Measurements from ENCODE around the gene PCDHA9.
"Not testable (repeated sequence)": the region's sequence is repeated elsewhere in the genome, so short reads cannot be mapped to it uniquely, and the experiment has no call there.

The PCDHA9 gene

DNA sequence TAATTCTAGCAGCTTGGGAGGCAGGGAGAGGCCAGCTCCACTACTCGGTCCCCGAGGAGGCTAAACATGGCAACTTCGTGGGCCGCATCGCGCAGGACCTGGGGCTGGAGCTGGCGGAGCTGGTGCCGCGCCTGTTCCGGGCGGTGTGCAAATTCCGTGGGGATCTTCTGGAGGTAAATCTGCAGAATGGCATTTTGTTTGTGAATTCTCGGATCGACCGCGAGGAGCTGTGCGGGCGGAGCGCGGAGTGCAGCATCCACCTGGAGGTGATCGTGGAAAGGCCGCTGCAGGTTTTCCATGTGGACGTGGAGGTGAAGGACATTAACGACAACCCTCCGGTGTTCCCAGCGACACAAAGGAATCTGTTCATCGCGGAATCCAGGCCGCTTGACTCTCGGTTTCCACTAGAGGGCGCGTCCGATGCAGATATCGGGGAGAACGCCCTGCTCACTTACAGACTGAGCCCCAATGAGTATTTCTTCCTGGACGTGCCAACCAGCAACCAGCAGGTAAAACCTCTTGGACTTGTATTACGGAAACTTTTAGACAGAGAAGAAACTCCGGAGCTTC is 13.7 kb upstream of the PCDHA9 start:
- DNase-seq, result not testable (repeated sequence)

DNA sequence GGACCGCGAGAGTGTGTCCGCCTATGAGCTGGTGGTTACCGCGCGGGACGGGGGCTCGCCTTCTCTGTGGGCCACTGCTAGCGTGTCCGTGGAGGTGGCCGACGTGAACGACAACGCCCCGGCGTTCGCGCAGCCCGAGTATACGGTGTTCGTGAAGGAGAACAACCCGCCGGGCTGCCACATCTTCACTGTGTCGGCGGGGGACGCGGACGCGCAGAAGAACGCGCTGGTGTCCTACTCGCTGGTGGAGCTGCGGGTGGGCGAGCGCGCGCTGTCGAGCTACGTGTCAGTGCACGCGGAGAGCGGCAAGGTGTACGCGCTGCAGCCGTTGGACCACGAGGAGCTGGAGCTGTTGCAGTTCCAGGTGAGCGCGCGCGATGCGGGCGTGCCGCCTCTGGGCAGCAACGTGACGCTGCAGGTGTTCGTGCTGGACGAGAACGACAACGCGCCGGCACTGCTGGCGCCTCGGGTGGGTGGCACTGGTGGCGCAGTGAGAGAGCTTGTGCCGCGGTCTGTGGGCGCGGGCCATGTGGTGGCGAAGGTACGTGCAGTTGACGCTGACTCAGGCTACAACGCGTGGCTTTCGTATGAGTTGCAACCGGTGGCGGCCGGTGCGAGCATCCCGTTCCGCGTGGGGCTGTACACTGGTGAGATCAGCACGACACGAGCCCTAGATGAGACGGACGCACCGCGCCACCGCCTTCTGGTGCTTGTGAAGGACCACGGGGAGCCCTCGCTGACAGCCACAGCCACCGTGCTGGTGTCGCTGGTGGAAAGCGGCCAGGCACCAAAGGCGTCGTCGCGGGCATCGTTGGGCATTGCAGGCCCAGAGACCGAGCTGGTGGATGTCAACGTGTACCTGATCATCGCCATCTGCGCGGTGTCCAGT is 12.3 kb upstream of the PCDHA9 start:
- DNase-seq, result no peak

DNA sequence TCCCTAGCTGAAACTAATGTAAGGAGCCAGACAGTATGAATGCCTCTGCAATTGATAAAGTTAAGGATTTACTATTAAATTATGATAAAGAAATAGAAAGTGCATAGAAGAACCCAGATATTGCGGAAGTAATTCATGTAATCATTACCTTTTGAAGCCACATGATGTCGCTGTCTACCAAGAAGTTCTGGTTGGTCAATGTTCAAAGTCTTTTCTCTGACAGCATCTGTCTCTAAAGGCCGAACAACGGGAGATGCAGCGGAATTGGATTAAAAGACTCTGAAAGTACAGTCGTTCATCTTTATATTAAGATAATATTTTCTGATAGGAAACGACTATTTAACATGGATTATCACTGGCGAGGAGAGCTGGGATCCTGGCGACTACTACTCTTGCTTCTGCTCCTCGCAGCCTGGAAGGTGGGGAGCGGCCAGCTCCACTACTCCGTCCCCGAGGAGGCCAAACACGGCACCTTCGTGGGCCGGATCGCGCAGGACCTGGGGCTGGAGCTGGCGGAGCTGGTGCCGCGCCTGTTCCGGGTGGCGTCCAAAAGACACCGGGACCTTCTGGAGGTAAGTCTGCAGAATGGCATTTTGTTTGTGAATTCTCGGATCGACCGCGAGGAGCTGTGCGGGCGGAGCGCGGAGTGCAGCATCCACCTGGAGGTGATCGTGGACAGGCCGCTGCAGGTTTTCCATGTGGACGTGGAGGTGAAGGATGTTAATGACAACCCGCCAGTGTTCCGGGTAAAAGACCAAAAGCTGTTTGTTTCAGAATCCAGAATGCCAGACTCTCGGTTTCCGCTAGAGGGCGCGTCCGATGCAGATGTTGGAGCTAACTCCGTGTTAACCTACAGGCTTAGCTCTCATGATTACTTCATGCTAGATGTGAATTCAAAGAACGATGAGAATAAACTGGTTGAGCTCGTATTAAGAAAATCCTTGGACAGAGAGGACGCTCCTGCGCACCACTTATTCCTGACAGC is 6.9 kb upstream of the PCDHA9 start, which contains the start of gene PCDHA8:
Gene PCDHA8, plus strand, starts transcription at position 210 of the 985 bp plus-strand sequence. Its CDS starts 135 bp downstream, at position 345.
- no peak for DNase-seq

DNA sequence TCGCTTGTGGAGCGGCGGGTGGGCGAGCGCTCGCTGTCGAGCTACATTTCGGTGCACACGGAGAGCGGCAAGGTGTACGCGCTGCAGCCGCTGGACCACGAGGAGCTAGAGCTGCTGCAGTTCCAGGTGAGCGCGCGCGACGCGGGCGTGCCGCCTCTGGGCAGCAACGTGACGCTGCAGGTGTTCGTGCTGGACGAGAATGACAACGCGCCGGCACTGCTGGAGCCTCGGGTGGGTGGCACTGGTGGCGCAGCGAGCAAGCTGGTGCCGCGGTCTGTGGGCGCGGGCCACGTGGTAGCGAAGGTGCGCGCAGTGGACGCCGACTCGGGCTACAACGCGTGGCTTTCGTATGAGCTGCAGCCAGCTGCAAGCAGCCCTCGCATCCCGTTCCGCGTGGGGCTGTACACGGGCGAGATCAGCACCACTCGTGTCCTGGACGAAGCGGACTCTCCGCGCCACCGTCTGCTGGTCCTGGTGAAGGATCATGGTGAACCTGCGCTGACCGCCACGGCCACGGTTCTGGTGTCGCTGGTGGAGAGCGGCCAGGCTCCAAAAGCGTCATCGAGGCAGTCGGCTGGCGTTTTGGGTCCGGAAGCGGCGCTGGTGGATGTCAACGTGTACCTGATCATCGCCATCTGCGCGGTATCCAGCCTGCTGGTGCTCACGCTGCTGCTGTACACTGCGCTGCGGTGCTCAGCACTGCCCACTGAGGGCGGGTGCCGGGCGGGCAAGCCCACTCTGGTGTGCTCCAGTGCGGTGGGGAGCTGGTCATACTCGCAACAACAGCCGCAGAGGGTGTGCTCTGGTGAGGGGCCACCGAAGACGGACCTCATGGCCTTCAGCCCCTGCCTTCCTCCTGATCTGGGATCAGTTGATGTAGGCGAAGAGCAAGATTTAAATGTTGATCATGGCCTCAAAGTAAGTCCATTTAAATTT is 5.1 kb upstream of the PCDHA9 start:
- no peak for DNase-seq

DNA sequence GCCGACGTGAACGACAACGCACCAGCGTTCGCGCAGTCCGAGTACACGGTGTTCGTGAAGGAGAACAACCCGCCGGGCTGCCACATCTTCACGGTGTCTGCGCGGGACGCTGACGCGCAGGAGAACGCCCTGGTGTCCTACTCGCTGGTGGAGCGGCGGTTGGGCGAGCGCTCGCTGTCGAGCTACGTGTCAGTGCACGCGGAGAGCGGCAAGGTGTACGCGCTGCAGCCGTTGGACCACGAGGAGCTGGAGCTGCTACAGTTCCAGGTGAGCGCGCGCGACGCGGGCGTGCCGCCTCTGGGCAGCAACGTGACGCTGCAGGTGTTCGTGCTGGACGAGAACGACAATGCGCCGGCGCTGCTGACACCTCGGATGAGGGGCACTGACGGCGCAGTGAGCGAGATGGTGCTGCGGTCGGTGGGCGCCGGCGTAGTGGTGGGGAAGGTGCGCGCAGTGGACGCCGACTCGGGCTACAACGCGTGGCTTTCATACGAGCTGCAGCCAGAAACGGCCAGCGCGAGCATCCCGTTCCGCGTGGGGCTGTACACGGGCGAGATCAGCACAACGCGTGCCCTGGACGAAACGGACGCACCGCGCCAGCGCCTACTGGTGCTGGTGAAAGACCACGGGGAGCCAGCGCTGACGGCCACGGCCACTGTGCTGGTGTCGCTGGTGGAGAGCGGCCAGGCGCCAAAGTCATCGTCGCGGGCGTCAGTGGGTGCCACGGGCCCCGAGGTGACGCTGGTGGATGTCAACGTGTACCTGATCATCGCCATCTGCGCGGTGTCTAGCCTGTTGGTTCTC is 1.9 kb downstream of the PCDHA9 start:
- not testable (repeated sequence) for DNase-seq

DNA sequence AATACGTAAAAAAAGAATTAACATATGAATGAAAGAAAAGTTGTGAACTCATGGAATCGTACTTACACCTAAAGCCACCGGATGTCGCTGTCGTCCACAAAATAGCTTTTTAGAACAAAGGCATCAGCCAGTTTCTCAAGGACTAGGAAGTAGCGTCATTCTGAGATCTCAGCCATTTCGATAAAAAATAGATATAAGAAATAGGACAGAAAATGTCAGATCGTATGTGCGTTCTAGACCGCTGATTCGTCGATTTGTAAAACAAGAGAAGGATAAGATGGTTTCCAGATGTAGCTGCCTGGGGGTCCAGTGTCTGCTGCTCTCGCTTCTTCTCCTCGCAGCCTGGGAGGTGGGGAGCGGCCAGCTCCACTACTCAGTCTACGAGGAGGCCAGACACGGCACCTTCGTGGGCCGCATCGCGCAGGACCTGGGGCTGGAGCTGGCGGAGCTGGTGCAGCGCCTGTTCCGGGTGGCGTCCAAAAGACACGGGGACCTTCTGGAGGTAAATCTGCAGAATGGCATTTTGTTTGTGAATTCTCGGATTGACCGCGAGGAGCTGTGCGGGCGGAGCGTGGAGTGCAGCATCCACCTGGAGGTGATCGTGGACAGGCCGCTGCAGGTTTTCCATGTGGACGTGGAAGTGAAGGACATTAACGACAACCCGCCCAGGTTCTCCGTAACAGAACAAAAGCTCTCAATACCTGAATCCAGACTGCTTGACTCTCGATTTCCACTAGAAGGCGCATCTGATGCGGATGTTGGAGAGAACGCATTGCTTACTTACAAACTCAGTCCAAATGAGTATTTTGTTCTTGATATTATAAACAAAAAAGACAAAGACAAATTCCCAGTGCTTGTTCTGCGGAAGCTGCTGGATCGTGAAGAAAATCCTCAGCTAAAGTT is 7.8 kb downstream of the PCDHA9 start, which contains the start of gene PCDHA10:
Gene PCDHA10, plus strand, starts transcription at position 126 of the 903 bp plus-strand sequence. Its CDS starts 152 bp downstream, at position 278.
- DNase-seq, result no peak

DNA sequence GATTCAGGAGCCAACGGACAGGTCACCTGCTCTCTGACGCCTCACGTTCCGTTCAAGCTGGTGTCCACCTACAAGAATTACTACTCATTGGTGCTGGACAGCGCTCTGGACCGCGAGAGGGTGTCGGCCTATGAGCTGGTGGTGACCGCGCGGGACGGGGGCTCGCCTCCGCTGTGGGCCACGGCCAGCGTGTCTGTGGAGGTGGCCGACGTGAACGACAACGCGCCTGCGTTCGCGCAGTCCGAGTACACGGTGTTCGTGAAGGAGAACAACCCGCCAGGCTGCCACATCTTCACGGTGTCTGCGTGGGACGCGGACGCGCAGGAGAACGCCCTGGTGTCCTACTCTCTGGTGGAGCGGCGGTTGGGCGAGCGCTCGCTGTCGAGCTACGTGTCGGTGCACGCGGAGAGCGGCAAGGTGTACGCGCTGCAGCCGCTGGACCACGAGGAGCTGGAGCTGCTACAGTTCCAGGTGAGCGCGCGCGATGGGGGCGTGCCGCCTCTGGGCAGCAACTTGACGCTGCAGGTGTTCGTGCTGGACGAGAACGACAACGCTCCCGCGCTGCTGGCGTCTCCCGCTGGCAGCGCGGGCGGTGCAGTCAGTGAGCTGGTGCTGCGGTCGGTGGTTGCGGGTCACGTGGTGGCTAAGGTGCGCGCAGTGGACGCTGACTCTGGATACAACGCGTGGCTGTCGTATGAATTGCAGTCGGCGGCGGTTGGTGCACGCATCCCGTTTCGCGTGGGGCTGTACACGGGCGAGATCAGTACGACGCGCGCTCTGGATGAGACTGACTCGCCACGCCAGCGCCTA is 9.2 kb downstream of the PCDHA9 start:
- no peak for DNase-seq

DNA sequence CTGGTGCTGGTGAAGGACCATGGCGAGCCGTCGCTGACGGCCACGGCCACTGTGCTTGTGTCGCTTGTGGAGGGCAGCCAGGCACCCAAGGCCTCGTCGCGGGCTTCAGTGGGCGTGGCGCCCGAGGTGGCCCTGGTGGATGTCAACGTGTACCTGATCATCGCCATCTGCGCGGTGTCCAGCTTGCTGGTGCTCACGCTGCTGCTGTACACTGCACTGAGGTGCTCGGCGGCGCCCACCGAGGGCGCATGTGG is 9.7 kb downstream of the PCDHA9 start:
- DNase-seq, result no peak

DNA sequence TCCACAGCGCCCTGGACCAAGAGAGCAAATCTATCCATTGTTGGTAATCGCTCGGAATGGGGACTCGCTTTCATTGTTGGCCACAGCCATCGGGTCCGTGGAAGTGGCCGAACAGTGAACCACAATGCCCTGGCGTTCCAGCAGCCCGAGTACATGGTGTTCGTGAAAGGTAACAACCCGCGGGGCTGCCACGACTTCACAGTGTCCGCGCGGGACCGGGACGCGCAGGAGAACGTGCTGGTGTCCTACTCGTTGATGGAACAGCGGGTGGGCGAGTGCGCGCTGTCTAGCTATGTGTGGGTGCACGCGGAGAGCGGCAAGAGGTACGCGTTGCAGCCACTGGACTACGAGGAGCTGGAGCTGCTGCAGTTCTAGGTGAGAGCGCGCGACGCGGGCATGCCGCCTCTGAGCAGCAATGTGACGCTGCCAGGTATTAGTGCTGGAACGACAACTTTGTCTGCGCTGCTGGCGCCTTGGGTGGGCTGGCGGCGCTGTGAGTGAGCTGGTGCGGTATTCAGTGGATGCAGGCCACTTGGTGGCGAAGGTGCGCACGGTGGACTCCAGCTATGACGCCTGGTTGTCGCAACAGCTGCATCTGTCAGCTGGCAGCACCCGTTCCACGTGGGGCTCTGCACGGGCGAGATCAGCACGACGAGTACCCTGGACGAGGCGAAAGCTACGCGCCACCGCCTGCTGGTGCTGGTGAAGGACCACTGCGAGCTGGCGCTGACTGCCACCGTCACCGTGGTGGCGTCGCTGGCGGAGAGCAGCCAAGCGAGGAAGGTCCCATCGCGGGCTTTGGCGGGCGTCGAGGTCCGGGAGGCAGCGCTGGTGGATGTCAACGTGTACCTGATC is 14.5 kb downstream of the PCDHA9 start:
- no peak for DNase-seq

DNA sequence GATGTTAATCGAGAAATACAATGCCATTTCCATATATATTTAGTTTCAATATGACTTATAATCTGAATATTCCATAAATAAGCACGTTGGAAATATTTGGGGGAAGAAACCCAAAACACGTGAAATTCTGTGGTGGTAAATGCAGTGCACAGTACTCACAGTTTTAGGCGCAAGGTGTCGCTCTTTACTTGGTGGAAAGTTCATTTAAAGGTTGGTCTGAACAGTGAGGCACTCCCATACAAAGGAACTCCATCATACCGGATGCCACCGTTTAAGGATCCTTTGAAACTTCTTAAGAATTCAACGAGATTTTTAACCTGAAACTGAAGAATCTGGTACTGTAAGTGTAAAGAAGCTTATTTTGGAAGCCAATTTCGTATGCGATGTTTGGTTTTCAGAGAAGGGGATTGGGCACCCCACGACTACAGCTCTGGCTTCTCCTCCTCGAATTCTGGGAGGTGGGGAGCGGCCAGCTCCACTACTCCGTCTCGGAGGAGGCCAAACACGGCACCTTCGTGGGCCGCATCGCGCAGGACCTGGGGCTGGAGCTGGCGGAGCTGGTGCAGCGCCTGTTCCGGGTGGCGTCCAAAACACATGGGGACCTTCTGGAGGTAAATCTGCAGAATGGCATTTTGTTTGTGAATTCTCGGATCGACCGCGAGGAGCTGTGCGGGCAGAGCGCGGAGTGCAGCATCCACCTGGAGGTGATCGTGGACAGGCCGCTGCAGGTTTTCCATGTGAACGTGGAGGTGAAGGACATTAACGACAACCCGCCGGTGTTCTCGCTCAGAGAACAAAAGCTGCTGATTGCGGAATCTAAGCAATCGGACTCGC is 20.8 kb downstream of the PCDHA9 start, which contains the start of gene PCDHA11:
Gene PCDHA11, plus strand, starts transcription at position 237 of the 834 bp plus-strand sequence. Its CDS starts 147 bp downstream, at position 384.
- no peak for DNase-seq

DNA sequence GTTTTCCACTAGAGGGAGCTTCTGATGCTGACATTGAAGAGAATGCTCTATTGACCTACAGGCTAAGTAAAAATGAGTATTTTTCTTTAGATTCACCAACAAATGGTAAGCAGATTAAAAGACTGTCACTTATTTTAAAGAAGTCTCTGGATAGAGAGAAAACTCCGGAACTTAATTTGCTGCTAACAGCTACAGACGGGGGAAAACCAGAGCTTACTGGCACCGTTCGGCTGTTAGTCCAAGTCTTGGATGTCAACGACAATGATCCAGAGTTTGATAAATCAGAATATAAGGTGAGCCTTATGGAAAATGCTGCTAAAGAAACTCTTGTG is 21.3 kb downstream of the PCDHA9 start:
- DNase-seq, result no peak

DNA sequence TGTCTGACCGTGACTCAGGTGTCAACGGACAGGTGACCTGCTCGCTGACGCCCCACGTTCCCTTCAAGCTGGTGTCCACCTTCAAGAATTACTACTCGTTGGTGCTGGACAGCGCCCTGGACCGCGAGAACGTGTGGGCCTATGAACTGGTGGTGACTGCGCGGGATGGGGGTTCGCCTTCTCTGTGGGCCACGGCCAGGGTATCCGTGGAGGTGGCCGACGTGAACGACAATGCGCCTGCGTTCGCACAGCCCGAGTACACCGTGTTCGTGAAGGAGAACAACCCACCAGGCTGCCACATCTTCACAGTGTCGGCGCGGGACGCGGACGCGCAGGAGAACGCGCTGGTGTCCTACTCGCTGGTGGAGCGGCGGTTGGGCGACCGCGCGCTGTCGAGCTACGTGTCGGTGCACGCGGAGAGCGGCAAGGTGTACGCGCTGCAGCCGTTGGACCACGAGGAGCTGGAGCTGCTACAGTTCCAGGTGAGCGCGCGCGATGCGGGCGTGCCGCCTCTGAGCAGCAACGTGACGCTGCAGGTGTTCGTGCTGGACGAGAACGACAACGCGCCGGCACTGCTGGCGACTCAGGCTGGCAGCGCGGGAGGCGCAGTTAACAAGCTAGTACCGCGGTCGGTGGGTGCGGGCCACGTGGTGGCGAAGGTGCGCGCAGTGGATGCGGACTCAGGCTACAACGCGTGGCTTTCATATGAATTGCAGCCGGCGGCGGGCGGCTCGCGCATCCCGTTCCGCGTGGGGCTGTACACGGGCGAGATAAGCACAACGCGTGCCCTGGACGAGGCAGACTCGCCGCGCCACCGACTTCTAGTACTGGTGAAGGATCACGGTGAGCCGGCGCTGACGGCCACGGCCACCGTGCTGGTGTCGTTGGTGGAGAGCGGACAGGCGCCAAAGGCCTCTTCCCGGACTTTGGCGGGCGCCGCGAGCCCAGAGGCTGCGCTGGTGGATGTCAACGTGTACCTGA is 22.3 kb downstream of the PCDHA9 start:
- no peak for DNase-seq

DNA sequence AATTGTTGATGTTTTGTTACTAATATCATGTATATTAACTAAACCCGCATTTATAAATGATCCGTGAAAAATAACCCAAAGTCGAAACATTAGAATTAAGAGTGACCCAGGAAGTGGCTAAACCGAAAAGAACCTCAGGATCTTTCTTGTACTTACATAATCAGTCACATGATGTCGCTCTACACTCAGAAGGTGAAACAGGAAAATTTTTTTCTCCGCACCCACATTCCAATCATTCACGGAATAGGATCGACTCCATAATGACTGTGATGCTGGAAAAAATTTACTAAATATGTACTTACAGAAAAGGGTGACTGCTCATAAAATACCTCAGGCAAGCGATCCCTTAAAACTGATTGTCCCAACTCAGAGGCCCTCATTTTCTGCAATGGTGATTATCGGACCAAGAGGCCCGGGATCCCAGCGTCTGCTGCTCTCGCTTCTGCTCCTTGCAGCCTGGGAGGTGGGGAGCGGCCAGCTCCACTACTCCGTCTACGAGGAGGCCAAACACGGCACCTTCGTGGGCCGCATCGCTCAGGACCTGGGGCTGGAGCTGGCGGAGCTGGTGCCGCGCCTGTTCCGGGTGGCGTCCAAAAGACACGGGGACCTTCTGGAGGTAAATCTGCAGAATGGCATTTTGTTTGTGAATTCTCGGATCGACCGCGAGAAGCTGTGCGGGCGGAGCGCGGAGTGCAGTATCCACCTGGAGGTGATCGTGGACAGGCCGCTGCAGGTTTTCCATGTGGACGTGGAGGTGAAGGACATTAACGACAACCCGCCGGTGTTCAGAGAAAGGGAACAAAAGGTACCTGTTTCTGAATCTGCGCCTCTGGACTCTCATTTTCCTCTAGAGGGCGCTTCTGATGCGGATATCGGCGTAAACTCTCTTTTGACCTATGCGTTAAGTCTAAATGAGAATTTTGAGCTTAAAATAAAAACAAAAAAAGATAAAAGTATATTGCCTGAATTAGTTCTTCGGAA is 27.2 kb downstream of the PCDHA9 start, which contains the start of gene PCDHA12:
Gene PCDHA12, plus strand, starts transcription at position 224 of the 981 bp plus-strand sequence. Its CDS starts 165 bp downstream, at position 389.
- DNase-seq, result no peak

DNA sequence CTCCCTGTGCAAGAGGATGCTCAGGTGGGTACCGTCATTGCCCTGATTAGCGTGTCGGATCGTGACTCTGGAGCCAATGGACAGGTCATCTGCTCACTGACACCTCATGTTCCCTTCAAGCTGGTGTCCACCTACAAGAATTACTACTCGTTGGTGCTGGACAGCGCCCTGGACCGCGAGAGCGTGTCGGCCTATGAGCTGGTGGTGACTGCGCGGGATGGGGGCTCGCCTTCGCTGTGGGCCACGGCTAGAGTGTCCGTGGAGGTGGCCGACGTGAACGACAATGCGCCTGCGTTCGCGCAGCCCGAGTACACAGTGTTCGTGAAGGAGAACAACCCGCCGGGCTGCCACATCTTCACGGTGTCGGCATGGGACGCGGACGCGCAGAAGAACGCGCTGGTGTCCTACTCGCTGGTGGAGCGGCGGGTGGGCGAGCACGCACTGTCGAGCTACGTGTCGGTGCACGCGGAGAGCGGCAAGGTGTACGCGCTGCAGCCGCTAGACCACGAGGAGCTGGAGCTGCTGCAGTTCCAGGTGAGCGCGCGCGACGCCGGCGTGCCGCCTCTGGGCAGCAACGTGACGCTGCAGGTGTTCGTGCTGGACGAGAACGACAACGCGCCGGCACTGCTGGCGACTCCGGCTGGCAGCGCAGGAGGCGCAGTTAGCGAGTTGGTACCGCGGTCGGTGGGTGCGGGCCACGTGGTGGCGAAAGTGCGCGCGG is 28.5 kb downstream of the PCDHA9 start:
- not testable (repeated sequence) for DNase-seq
